Ovary (tissue), 9 donors: ENCODE data around the gene HOXD1. TPM values are rescaled to one million over a fixed set of nuclear protein-coding genes. Genes with fewer than 3 reads are reported as not detected.

ENCODE experiments used
- DNase-seq, 5 donors: peaks; one replicate each; pipeline ENCODE4 v3.0.0-alpha.2; 2019 to 2020
- H3K27ac ChIP-seq, 2 donors: fragments of 200-600 bp; one replicate each; pipeline versions ENCODE4 v1.5.1 to v1.8.0; 2019 to 2022
- H3K27me3 ChIP-seq: fragments of 200-600 bp; one replicate; pipeline ENCODE4 v1.8.0; 2022
- H3K36me3 ChIP-seq: fragments of 200-600 bp; sonication (generic); one replicate; pipeline ENCODE4 v1.5.1; 2019
- H3K4me1 ChIP-seq: one replicate; pipeline ENCODE4 v1.8.1; 2013; ENCODE audit warnings: mild to moderate bottlenecking, moderate library complexity; ENCODE audit not compliant: insufficient read depth
- H3K4me3 ChIP-seq: fragments of 200-600 bp; sonication (generic); one replicate; pipeline ENCODE4 v1.5.1; 2017
- H3K9me3 ChIP-seq, 2 donors: fragments of 200-600 bp in 1 of 2; sonication (generic) in 1 of 2; one replicate each; pipeline versions ENCODE4 v1.5.1 to v1.8.1; 2013 to 2019; ENCODE audit warnings: mild to moderate bottlenecking in 1 of 2, moderate library complexity in 1 of 2
- EP300 ChIP-seq: sonication (generic); formaldehyde crosslinking; IDR thresholded peaks from one replicate; pipeline ENCODE4 v1.6.1; 2017; ENCODE audit warnings: antibody characterized with exemption
- POLR2A ChIP-seq: fragments of 450-650 bp; IDR thresholded peaks from one replicate; pipeline ENCODE4 v1.6.1; 2017; ENCODE audit warnings: antibody characterized with exemption, mild to moderate bottlenecking, moderate library complexity
- WGBS, 3 donors: extraction: QIAGEN DNeasy Blood & Tissue Kit in 1 of 3; methylation state at CpG; one replicate each; pipeline versions ENCODE4 v1.1.5 to v1.1.7; 2013 to 2017; 5-methylcytosine and 5-hydroxymethylcytosine counted together
- intact Hi-C, 4 donors: fragments of 100-400 bp; cut with DNase I; formaldehyde crosslinking; loops; one replicate each; pipeline versions ENCODE4 v1.11.0 to v1.15.1; 2022 to 2023
- polyA plus RNA-seq, 2 donors: library from polyadenylated mRNA; stranded (reverse); fragments of 200-250 nt in 1 of 2; fragments of 350-450 nt in 1 of 2; fragmentation: Illumina TruSeq in 1 of 2; extraction: RNeasy Lipid Tissue Mini Kit (QIAGEN cat#74804) in 1 of 2; gene quantifications; one replicate each; pipeline ENCODE4 v1.2.3, GENCODE V29; 2013 to 2014
- total RNA-seq, 7 donors: library from RNA; depleted of rRNA in 2 of 7; stranded (reverse); fragments of >200 nt in 2 of 7; fragmentation: NEBNext Ultra II Directional in 3 of 7; extraction: Animal tissue kit (Norgen Biotek cat#: 25700) in 3 of 7; gene quantifications; one replicate each; pipeline versions ENCODE4 v1.1.0 to v1.2.4, GENCODE V29; 2016 to 2023
- TF ChIP-seq, protein P1 (sequence below), 3 donors: fragments of 450-650 bp in 2 of 3; fragments of 200-600 bp in 1 of 3; IDR thresholded peaks; one replicate each; pipeline versions ENCODE4 v1.5.1 to v1.8.0; 2016 to 2022; ENCODE audit warnings: antibody characterized with exemption in 3 of 3, mild to moderate bottlenecking in 1 of 3
- donor health status: DM: no; HTN: no; CAD: no; lungs with moderate emphysema.
- donor health status: DM: no; HTN: no; CAD: no.
- donor health status: Bipolar disorder and iron deficiency.
- donor health status: DM: yes; HTN: yes; CAD: no.
- donor health status: DM: no; HTN: no; CAD: no.
- donor health status: DM: yes; HTN: yes; CAD: no.

Gene HOXD1
- total and polyA plus RNA-seq, 9 donors = 0.23 to 5.3 (median 0.55) TPM

DNA sequence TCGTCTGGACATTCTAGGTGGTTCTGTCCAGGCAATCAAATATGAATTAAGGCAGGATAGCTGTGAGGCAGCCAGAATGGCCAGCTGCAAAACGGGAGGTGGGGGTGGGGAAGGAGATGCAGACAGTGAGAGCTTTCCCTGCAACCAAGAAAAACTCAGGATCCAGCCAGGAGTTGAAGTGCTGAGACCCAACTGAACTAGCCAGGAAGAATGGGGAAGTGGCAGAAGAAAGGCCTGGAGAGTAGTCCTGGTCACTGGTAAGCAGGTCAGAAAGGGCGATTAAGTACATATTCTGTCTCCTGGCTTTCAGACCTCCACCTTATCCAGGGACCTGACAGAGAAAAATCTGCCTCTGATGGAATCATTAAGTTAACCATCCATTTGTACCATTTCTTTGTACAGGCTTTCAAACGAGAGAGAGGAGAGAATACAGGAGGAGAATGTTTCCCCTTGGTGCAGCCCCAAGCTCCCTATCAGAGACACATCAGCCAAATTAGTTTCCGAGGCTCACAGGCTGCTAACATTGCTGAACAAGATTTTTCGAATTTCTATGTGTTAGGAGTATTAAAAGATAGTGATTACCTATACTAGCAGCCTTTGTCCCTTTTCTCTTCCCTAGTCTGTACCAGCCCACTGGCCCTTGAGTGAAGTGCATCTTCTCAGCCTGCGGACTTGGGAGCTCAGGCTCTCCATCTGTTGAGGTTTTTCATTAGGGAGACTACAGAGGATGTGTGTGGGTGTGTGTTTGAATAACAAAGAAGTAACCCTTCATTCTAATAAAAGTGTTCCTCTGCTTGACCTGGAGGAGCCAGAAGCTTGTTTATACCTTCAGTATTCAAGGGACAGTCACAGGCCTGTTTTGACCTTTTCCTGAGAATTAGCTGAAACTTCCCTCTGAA is 12.5 kb upstream of the HOXD1 start:
- WGBS, 3 donors = 44 to 62% (median 51%) methylated on average over 7 of the region's 7 CpGs
- Histone ChIP-seq H3K27ac (peak overlapping the region; percentile 61 to 82), H3K27me3 (no peaks in the 10 kb centered on the region), H3K36me3 (no peaks in the 10 kb centered on the region), H3K9me3 (no peaks in the 10 kb centered on the region), H3K4me1 (peaks cover 3% of the 10 kb centered on the region), H3K4me3 (no peak overlapping the region)
- intact Hi-C loops = no loop called here
- TF ChIP-seq, protein P1, sequence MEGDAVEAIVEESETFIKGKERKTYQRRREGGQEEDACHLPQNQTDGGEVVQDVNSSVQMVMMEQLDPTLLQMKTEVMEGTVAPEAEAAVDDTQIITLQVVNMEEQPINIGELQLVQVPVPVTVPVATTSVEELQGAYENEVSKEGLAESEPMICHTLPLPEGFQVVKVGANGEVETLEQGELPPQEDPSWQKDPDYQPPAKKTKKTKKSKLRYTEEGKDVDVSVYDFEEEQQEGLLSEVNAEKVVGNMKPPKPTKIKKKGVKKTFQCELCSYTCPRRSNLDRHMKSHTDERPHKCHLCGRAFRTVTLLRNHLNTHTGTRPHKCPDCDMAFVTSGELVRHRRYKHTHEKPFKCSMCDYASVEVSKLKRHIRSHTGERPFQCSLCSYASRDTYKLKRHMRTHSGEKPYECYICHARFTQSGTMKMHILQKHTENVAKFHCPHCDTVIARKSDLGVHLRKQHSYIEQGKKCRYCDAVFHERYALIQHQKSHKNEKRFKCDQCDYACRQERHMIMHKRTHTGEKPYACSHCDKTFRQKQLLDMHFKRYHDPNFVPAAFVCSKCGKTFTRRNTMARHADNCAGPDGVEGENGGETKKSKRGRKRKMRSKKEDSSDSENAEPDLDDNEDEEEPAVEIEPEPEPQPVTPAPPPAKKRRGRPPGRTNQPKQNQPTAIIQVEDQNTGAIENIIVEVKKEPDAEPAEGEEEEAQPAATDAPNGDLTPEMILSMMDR (IDR thresholded peaks at IDR 0.05) = no peak
- no peak for TF ChIP-seq EP300
- no peak for TF ChIP-seq POLR2A
- peak in 2 of 5 donors; percentile 16 to 30 for DNase-seq

DNA sequence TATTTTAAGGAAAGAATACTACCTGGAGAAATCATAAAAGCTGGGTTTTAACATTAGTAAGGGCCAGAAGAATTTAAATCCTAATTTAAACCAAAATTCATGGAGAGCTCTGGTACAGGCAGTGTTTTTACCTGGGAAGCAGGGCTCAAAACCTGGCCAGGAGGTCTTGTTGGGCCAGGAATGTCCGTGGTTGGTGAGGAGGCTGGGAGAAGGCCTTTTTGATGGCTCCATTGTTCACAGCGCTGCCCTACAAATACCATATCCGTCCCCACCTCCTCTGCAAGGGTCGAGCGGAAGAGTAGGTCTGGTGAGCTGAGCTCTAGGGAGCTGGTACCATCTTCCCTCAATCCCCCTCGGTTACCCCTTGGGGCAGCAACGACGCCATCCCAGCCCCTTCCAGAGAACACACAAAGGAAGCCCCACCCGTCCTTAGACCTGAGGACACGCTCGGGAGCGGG is 10.9 kb upstream of the HOXD1 start:
- 31 to 47% (median 43%) methylated on average over 12 of the region's 12 CpGs for WGBS, 3 donors
- Histone ChIP-seq H3K4me1 (peaks cover 3% of the 10 kb centered on the region), H3K27ac (peak overlapping the region in 1 of 2 donors; percentile 39), H3K27me3 (no peaks in the 10 kb centered on the region), H3K36me3 (no peaks in the 10 kb centered on the region), H3K9me3 (no peaks in the 10 kb centered on the region), H3K4me3 (peak overlapping the region; percentile 24)
- DNase-seq = no peak
- intact Hi-C loops = no loop called here
- TF ChIP-seq, protein P1 (IDR thresholded peaks at IDR 0.05) = no peak
- no peak for TF ChIP-seq POLR2A
- TF ChIP-seq EP300 = no peak

DNA sequence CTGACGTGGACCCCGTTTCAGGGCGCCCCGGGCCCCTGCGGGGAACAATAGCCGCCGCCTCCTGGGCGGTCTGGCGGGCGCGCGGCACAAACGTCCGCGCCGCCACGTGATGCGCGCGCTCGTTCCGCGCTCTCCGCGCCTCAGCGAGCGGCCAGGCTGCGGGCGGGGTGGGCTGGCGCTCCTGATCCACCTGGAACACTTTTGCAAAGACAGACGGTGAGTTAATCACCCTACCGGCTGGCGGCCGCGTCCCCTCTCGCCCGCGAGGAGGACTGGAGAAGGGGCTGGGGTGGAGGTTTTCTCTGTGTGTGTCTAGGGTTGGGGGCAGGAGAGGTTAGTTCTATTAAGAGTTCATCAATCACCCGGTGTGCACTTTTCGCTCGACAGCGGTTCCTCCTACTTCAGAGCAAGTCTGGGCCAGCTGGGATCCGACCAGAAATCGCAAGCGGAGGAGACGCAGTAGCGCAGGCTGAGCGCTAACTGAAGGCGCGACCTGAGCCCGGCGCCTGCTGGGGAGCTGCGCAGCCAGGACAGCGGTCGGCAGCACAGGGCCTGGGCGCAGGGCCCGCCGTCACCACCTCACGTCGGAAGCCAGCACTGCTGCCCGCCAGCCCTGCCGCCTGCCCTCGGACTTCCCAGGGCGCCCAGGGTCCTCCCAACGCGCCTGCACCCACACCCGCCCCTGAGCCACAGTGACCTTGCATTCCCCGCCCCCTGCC is 10.3 kb upstream of the HOXD1 start:
- H3K4me1 ChIP-seq = peaks cover 3% of the 10 kb centered on the region
- 1 to 5% (median 2%) methylated on average over 63 to 68 of the region's 68 CpGs for WGBS, 3 donors
- peak in 4 of 5 donors; percentile 57 to 69 (median 60) for DNase-seq
- TF ChIP-seq EP300 = no peak
- TF ChIP-seq POLR2A = no peak
- intact Hi-C loops = no loop called here
- peak overlapping the region; percentile 24 for H3K4me3 ChIP-seq
- H3K9me3 ChIP-seq = no peaks in the 10 kb centered on the region
- H3K27me3 ChIP-seq = no peaks in the 10 kb centered on the region
- peak overlapping the region in 1 of 2 donors; percentile 39 for H3K27ac ChIP-seq
- H3K36me3 ChIP-seq = no peaks in the 10 kb centered on the region

DNA sequence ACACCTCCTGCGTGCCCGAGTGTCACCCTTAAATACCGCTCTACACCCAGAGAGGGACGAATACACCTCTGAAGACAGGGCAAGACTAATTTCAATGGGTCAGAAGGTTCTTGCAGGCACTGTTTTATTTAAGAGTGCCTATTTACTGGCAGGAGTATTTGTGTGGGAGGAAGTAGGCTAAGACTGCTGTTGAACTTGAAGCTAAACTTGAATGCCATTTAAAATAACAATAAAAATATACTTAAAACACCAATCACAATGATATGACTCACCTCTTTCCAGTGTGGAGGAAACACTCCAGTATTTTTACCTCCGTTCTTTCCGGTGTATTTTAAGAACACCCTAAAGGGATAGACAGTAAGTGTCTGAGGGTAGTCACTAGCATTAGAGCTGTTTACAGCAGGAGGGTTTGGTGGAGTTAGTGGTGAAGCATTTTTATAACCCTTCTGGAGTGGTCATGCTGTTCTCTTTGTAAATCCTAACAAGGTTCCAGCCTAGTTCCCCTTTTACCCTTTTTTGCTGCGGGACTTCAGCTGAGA is 9.6 kb upstream of the HOXD1 start:
- Histone ChIP-seq H3K4me1 (peaks cover 3% of the 10 kb centered on the region), H3K27ac (peak overlapping the region in 1 of 2 donors; percentile 39), H3K9me3 (no peaks in the 10 kb centered on the region), H3K27me3 (no peaks in the 10 kb centered on the region), H3K36me3 (no peaks in the 10 kb centered on the region), H3K4me3 (peak overlapping the region; percentile 24)
- TF ChIP-seq POLR2A (no peak), EP300 (no peak)
- TF ChIP-seq, protein P1 (IDR thresholded peaks at IDR 0.05) = no peak
- WGBS, 3 donors = 18 to 25% (median 25%) methylated on average over 7 of the region's 7 CpGs
- intact Hi-C loops = no loop called here
- DNase-seq = no peak
